Measurements from ENCODE around the gene FBXW8. TPM values are rescaled to one million over a fixed set of nuclear protein-coding genes. Genes with fewer than 3 reads are reported as not detected.
A peak's percentile ranks its signal among the peaks of the same experiment; 100 is the strongest.

The FBXW8 gene, protein sequence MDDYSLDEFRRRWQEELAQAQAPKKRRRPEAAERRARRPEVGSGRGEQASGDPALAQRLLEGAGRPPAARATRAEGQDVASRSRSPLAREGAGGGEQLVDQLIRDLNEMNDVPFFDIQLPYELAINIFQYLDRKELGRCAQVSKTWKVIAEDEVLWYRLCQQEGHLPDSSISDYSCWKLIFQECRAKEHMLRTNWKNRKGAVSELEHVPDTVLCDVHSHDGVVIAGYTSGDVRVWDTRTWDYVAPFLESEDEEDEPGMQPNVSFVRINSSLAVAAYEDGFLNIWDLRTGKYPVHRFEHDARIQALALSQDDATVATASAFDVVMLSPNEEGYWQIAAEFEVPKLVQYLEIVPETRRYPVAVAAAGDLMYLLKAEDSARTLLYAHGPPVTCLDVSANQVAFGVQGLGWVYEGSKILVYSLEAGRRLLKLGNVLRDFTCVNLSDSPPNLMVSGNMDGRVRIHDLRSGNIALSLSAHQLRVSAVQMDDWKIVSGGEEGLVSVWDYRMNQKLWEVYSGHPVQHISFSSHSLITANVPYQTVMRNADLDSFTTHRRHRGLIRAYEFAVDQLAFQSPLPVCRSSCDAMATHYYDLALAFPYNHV
- 10 to 100 TPM in 3 of 4 donors, 1 to 10 TPM in 1; 8.9 to 21.6 (median 12.2) TPM for total RNA-seq

DNA sequence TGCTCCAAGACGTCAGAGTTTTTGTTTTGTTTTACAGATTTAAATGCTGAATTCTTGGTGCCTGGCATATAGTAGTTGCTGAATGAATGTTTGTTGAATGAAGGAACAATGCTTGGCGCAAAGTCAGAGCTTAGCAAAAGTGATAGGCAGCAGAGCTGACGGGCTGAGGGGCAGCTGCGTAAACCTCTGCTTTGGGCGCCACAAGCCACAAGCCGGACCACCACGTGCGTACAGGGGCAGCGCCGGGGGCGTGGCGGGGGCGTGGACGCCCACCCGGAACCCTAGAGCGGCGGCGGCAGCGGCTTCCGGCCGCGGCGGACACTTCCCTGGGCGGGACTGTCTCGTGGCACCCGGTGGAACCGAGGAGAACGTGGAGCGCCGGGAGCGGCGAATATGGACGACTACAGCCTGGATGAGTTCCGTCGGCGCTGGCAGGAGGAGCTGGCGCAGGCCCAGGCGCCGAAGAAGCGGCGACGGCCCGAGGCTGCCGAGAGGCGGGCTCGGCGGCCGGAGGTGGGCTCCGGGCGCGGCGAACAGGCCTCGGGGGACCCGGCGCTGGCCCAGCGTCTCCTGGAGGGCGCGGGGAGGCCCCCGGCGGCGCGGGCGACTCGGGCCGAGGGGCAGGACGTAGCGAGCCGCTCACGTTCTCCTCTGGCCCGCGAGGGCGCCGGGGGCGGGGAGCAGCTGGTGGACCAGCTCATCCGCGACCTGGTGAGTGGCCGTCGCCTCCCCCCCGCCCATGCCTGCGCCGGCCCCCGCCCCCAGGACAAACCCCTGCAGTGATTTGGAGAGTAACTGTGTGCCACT is at the start of gene FBXW8:
Gene FBXW8, plus strand, starts transcription at position 306 of the 807 bp plus-strand sequence. Its CDS starts 88 bp downstream, at position 394.
- ATAC-seq (ENCODE audit: low FRiP score), result peak; percentile 77
- peak; percentile 40 for DNase-seq (ENCODE audit: low spot score)
- TF ChIP-seq, protein P1, sequence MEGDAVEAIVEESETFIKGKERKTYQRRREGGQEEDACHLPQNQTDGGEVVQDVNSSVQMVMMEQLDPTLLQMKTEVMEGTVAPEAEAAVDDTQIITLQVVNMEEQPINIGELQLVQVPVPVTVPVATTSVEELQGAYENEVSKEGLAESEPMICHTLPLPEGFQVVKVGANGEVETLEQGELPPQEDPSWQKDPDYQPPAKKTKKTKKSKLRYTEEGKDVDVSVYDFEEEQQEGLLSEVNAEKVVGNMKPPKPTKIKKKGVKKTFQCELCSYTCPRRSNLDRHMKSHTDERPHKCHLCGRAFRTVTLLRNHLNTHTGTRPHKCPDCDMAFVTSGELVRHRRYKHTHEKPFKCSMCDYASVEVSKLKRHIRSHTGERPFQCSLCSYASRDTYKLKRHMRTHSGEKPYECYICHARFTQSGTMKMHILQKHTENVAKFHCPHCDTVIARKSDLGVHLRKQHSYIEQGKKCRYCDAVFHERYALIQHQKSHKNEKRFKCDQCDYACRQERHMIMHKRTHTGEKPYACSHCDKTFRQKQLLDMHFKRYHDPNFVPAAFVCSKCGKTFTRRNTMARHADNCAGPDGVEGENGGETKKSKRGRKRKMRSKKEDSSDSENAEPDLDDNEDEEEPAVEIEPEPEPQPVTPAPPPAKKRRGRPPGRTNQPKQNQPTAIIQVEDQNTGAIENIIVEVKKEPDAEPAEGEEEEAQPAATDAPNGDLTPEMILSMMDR (IDR thresholded peaks at IDR 0.05), result no peak

DNA sequence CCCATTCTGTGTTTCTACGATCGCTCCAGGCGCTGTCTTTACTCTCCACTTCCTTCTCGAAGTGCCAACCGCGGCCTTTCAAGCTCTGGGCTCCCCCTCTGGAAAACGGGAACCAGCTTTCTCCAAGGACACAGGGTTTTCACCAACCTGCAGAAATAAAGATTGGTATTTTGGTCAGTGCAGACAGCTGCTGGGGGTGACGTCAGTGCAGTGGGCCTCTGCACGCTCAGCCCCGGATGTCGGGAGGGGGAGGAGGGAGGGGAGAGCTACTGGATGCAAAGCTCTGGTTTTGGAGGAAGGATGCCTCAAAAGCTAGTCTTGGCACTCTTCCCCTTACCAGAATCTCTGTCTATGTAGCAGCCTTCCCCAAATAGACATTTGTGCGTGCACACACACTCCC is 49.4 kb upstream of the FBXW8 start:
- no peak for ATAC-seq (ENCODE audit: low FRiP score)
- DNase-seq (ENCODE audit: low spot score), result no peak
- TF ChIP-seq, protein P1 (IDR thresholded peaks at IDR 0.05), result no peak

GRCh38 chr12:116862167-116862566 is 48.6 kb upstream of the FBXW8 start:
- DNase-seq (ENCODE audit: low spot score) (no peak), ATAC-seq (ENCODE audit: low FRiP score) (no peak)
- TF ChIP-seq, protein P1 (IDR thresholded peaks at IDR 0.05), result no peak

DNA sequence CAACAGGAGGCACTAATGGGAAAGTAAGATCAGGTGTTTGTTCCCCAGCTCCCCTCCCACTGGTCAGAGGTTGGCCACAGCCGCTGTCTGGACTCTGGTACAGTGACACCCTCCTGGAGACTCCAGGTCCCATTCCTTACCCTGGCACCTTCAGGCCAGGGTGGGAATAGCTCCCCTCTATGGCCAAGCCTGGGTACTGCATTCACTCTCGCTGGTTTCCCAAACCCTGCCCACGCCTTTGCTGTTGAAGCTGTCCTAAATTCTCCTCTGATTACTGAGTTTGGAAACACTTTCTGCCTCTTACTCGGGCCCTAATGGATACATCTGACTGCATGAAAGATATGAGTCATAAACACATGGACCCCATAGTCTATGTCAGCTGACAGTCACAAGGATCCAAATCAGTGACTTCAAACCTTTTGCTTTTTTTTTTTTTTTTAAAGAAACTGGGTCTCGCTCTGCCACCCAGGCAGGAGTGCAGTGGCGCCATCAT is 47.4 kb upstream of the FBXW8 start:
- ATAC-seq (ENCODE audit: low FRiP score) (no peak), DNase-seq (ENCODE audit: low spot score) (no peak)
- TF ChIP-seq, protein P1 (IDR thresholded peaks at IDR 0.05), result no peak

DNA sequence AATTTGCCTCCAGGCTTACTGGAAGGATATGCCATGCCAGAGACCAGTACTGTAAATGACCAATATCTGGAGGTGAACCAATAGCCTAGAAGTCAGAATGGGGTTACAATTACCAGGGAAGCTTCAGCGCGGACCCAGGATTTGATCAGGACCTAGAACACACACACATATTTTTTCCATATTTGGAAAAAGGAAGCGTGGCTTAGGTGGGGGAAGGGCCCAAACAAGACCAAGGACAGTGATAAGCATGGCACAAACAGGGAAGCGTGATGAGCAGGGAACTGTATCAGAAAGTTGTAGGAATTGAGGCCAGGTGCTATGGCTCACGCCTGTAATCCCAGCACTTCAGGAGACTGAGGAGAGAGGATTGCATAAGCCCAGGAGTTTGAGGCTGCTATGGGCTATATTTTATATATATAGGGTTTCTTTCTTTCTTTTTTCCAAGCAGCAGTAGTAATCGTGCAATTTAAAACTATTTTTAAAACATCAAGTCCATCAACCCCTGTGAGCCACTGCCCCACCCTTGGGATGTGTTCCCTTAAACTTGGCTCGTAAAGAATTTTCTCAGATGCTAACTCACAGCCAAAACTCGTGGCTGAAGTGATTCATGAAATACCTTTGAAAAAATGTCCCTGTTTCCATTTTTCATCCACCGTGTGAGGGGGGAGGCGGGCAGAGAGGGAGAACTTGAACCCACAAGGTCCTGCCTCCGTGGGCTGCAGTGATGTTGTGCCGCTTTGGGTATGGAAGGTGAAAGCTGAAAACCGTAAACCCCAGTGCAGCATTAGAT is 46.2 kb upstream of the FBXW8 start:
- TF ChIP-seq, protein P1 (IDR thresholded peaks at IDR 0.05), result no peak
- ATAC-seq (ENCODE audit: low FRiP score) (no peak), DNase-seq (ENCODE audit: low spot score) (no peak)

GRCh38 chr12:116867523-116867922 is 43.2 kb upstream of the FBXW8 start:
- DNase-seq (ENCODE audit: low spot score), result no peak
- ATAC-seq (ENCODE audit: low FRiP score), result no peak
- TF ChIP-seq, protein P1 (IDR thresholded peaks at IDR 0.05), result no peak

Measured in omental fat pad (tissue), 4 donors.